ENCODE results near the gene DPH1.

DNA sequence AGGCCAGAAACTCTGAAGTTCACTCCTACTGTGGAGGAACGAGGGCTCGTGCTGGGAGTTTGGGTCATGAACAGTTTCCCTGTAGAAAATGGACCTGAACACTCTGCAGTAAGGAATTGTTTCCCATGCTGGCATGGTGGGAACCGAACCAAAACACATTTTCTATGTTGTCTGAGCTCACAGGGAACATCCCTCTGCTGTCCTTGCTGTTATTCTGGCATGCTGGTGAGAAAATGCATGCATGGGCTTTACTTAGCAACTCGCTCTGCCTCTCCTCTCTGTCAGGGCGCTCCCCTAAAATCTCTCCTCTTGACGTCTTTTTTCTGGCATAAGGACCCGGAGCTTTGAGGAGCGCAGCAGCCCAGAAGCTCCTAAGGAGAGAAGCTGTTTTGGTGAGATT lies 10.2 kb upstream of the DPH1 start:
- no peak for TF ChIP-seq ZNF70 (CRISPR knock-in tag; IDR thresholded peaks at IDR 0.05)
- no peak for TF ChIP-seq SNAI2 (CRISPR knock-in tag; IDR thresholded peaks at IDR 0.05)
- no peak for TF ChIP-seq ESRRG (CRISPR knock-in tag; IDR thresholded peaks at IDR 0.05)
- no peak for TF ChIP-seq ZFP30 (CRISPR knock-in tag; IDR thresholded peaks at IDR 0.05)
- TF ChIP-seq BACH2 (CRISPR knock-in tag; IDR thresholded peaks at IDR 0.05; ENCODE audit: borderline replicate concordance), result no peak
- TF ChIP-seq, protein P1, sequence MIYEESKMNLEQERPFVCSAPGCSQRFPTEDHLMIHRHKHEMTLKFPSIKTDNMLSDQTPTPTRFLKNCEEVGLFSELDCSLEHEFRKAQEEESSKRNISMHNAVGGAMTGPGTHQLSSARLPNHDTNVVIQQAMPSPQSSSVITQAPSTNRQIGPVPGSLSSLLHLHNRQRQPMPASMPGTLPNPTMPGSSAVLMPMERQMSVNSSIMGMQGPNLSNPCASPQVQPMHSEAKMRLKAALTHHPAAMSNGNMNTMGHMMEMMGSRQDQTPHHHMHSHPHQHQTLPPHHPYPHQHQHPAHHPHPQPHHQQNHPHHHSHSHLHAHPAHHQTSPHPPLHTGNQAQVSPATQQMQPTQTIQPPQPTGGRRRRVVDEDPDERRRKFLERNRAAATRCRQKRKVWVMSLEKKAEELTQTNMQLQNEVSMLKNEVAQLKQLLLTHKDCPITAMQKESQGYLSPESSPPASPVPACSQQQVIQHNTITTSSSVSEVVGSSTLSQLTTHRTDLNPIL (CRISPR knock-in tag; IDR thresholded peaks at IDR 0.05; ENCODE audit: low read depth), result no peak
- TF ChIP-seq ZNF565 (CRISPR knock-in tag; conservative IDR thresholded peaks at IDR 0.05; ENCODE audit: low read depth), result no peak
- TF ChIP-seq PPARA (CRISPR knock-in tag; IDR thresholded peaks at IDR 0.05; ENCODE audit: borderline replicate concordance), result no peak
- TF ChIP-seq ZFP3 (CRISPR knock-in tag; IDR thresholded peaks at IDR 0.05), result no peak
- no peak for TF ChIP-seq ISL1 (CRISPR knock-in tag; IDR thresholded peaks at IDR 0.05)
- TF ChIP-seq, protein P2, sequence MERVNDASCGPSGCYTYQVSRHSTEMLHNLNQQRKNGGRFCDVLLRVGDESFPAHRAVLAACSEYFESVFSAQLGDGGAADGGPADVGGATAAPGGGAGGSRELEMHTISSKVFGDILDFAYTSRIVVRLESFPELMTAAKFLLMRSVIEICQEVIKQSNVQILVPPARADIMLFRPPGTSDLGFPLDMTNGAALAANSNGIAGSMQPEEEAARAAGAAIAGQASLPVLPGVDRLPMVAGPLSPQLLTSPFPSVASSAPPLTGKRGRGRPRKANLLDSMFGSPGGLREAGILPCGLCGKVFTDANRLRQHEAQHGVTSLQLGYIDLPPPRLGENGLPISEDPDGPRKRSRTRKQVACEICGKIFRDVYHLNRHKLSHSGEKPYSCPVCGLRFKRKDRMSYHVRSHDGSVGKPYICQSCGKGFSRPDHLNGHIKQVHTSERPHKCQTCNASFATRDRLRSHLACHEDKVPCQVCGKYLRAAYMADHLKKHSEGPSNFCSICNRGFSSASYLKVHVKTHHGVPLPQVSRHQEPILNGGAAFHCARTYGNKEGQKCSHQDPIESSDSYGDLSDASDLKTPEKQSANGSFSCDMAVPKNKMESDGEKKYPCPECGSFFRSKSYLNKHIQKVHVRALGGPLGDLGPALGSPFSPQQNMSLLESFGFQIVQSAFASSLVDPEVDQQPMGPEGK (CRISPR knock-in tag; IDR thresholded peaks at IDR 0.05; ENCODE audit: borderline replicate concordance), result no peak
- TF ChIP-seq, protein P3, sequence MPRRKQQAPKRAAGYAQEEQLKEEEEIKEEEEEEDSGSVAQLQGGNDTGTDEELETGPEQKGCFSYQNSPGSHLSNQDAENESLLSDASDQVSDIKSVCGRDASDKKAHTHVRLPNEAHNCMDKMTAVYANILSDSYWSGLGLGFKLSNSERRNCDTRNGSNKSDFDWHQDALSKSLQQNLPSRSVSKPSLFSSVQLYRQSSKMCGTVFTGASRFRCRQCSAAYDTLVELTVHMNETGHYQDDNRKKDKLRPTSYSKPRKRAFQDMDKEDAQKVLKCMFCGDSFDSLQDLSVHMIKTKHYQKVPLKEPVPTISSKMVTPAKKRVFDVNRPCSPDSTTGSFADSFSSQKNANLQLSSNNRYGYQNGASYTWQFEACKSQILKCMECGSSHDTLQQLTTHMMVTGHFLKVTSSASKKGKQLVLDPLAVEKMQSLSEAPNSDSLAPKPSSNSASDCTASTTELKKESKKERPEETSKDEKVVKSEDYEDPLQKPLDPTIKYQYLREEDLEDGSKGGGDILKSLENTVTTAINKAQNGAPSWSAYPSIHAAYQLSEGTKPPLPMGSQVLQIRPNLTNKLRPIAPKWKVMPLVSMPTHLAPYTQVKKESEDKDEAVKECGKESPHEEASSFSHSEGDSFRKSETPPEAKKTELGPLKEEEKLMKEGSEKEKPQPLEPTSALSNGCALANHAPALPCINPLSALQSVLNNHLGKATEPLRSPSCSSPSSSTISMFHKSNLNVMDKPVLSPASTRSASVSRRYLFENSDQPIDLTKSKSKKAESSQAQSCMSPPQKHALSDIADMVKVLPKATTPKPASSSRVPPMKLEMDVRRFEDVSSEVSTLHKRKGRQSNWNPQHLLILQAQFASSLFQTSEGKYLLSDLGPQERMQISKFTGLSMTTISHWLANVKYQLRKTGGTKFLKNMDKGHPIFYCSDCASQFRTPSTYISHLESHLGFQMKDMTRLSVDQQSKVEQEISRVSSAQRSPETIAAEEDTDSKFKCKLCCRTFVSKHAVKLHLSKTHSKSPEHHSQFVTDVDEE (CRISPR knock-in tag; IDR thresholded peaks at IDR 0.05), result no peak
- TF ChIP-seq, protein P4, sequence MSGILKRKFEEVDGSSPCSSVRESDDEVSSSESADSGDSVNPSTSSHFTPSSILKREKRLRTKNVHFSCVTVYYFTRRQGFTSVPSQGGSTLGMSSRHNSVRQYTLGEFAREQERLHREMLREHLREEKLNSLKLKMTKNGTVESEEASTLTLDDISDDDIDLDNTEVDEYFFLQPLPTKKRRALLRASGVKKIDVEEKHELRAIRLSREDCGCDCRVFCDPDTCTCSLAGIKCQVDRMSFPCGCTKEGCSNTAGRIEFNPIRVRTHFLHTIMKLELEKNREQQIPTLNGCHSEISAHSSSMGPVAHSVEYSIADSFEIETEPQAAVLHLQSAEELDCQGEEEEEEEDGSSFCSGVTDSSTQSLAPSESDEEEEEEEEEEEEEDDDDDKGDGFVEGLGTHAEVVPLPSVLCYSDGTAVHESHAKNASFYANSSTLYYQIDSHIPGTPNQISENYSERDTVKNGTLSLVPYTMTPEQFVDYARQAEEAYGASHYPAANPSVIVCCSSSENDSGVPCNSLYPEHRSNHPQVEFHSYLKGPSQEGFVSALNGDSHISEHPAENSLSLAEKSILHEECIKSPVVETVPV (CRISPR knock-in tag; IDR thresholded peaks at IDR 0.05), result no peak
